Adrenal gland (tissue), 12 donors: ENCODE data around the gene BIK. TPM values are rescaled to one million over a fixed set of nuclear protein-coding genes. Genes with fewer than 3 reads are reported as not detected.

Source experiments
- DNase-seq, 7 donors: peaks; one replicate each; pipeline ENCODE4 v3.0.0-alpha.2; 2019 to 2020
- H3K27ac ChIP-seq, 5 donors: fragments of 200-600 bp; sonication (generic) in 4 of 5; 1 replicate in 3 of 5; 2 replicates in 2 of 5; pipeline versions ENCODE4 v1.5.1 to v1.8.0; 2016 to 2020; ENCODE audit warnings: mild to moderate bottlenecking in 1 of 5
- H3K27me3 ChIP-seq: fragments of 200-600 bp; 2 replicates; pipeline ENCODE4 v1.8.0; 2021
- H3K36me3 ChIP-seq, 2 donors: fragments of 200-600 bp; replicated peaks in 1 of 2; 1 replicate in 1 of 2; 2 replicates in 1 of 2; pipeline versions ENCODE4 v1.5.1 to v1.8.0; 2018 to 2022
- H3K4me1 ChIP-seq, 2 donors: fragments of 200-600 bp; replicated peaks in 1 of 2; 1 replicate in 1 of 2; 2 replicates in 1 of 2; pipeline versions ENCODE4 v1.5.1 to v1.8.0; 2018 to 2021
- H3K4me3 ChIP-seq, 4 donors: fragments of 200-600 bp; sonication (generic) in 3 of 4; one replicate each; pipeline ENCODE4 v1.5.1; 2016 to 2018
- H3K9me3 ChIP-seq, 3 donors: fragments of 200-600 bp; sonication (generic) in 1 of 3; replicated peaks in 1 of 3; 1 replicate in 2 of 3; 2 replicates in 1 of 3; pipeline versions ENCODE4 v1.5.1 to v1.8.0; 2016 to 2021
- POLR2A ChIP-seq, 2 donors: fragments of 450-650 bp; IDR thresholded peaks; one replicate each; pipeline ENCODE4 v1.6.1; 2017; ENCODE audit warnings: antibody characterized with exemption in 2 of 2, mild to moderate bottlenecking in 2 of 2, moderate library complexity in 1 of 2
- WGBS, 4 donors: extraction: QIAGEN DNeasy Blood & Tissue Kit in 2 of 4; methylation state at CpG; one replicate each; pipeline versions ENCODE4 v1.1.5 to v1.1.7; 2013 to 2017; 5-methylcytosine and 5-hydroxymethylcytosine counted together
- intact Hi-C, 2 donors: fragments of 100-400 bp; cut with DNase I; formaldehyde crosslinking; loops; one replicate each; pipeline versions ENCODE4 v1.14.1 to v1.15.0; 2022 to 2023
- polyA plus RNA-seq, 3 donors: library from polyadenylated mRNA; stranded (reverse); fragments of 200-250 nt in 2 of 3; fragments of 350-450 nt in 1 of 3; fragmentation: Illumina TruSeq in 1 of 3; extraction: RNeasy Lipid Tissue Mini Kit (QIAGEN cat#74804) in 1 of 3; gene quantifications; one replicate each; pipeline ENCODE4 v1.2.3, GENCODE V29; 2013 to 2014
- total RNA-seq, 9 donors: library from RNA; depleted of rRNA in 4 of 9; stranded (reverse); fragments of >200 nt in 4 of 9; fragments of 120-200 nt in 1 of 9; fragmentation: NEBNext Ultra II Directional in 1 of 9; extraction: Animal tissue kit (Norgen Biotek cat#: 25700) in 1 of 9; gene quantifications; one replicate each; pipeline versions ENCODE4 v1.1.0 to v1.2.4, GENCODE V29; 2013 to 2023
- TF ChIP-seq, protein P1 (sequence below), 6 experiments: fragments of 450-650 bp in 4 of 6; fragments of 200-600 bp in 2 of 6; sonication (generic) in 1 of 6; IDR thresholded peaks; 1 replicate in 5 of 6; 2 replicates in 1 of 6; pipeline versions ENCODE4 v1.5.1 to v1.8.0; 2016 to 2021; ENCODE audit warnings: antibody characterized with exemption in 6 of 6, mild to moderate bottlenecking in 2 of 6, moderate library complexity in 1 of 6
- donor health status: healthy with polysubstance abuse.
- donor health status: Bipolar disorder and iron deficiency.
- donor health status: DM: yes; HTN: yes; CAD: no.
- donor health status: DM: no; HTN: no; CAD: no.
- donor health status: DM: no; HTN: no; CAD: no.
- donor health status: DM: yes; HTN: yes; CAD: no.

The BIK gene
- total and polyA plus RNA-seq, 12 donors = 1.7 to 7.4 (median 3.0) TPM; not detected in 1

- no peak overlapping the region for H3K27ac ChIP-seq
- no peaks in the 10 kb centered on the region for H3K36me3 ChIP-seq
- H3K27me3 ChIP-seq = no peaks in the 10 kb centered on the region
- DNase-seq = no peak
- H3K4me1 ChIP-seq = no peaks in the 10 kb centered on the region
- intact Hi-C loops = no loop called here
- 87 to 90% (median 88%) methylated on average over 12 to 20 of the region's 20 CpGs for WGBS, 4 donors
- no peaks in the 10 kb centered on the region for H3K9me3 ChIP-seq
- TF ChIP-seq, protein P1, sequence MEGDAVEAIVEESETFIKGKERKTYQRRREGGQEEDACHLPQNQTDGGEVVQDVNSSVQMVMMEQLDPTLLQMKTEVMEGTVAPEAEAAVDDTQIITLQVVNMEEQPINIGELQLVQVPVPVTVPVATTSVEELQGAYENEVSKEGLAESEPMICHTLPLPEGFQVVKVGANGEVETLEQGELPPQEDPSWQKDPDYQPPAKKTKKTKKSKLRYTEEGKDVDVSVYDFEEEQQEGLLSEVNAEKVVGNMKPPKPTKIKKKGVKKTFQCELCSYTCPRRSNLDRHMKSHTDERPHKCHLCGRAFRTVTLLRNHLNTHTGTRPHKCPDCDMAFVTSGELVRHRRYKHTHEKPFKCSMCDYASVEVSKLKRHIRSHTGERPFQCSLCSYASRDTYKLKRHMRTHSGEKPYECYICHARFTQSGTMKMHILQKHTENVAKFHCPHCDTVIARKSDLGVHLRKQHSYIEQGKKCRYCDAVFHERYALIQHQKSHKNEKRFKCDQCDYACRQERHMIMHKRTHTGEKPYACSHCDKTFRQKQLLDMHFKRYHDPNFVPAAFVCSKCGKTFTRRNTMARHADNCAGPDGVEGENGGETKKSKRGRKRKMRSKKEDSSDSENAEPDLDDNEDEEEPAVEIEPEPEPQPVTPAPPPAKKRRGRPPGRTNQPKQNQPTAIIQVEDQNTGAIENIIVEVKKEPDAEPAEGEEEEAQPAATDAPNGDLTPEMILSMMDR (IDR thresholded peaks at IDR 0.05) = no peak
- no peak for TF ChIP-seq POLR2A (IDR thresholded peaks at IDR 0.05)
- no peak overlapping the region for H3K4me3 ChIP-seq
Measured at GRCh38 chr22:43077121-43077877, 33.3 kb upstream of the BIK start.

DNA sequence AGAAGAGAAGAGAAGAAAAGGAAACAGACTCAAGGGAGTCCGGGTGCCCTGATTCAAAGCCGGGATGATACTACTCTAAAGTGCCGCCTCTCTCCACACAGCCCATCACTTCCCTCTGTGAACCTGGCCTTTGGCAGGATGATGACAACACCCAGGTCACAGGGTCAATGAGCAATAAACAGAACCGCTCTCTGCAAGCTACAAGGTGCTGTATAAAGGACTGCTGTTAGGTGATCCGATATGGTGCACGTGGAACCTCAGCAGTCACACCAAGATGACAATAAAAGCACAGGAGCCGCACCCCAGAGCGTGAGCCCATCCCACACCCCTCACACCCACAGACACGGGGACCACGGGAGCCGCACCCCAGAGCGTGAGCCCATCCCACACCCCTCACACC lies 32.0 kb upstream of the BIK start:
- intact Hi-C loops = no loop called here
- no peak for DNase-seq
- Histone ChIP-seq H3K4me3 (no peak overlapping the region), H3K4me1 (no peaks in the 10 kb centered on the region), H3K27me3 (no peaks in the 10 kb centered on the region), H3K27ac (no peak overlapping the region), H3K36me3 (no peaks in the 10 kb centered on the region), H3K9me3 (no peaks in the 10 kb centered on the region)
- 84 to 95% (median 91%) methylated on average over 4 to 11 of the region's 12 CpGs for WGBS, 4 donors
- TF ChIP-seq POLR2A (IDR thresholded peaks at IDR 0.05) = no peak
- TF ChIP-seq, protein P1 (IDR thresholded peaks at IDR 0.05) = no peak

GRCh38 chr22:43079742-43080141 lies 30.8 kb upstream of the BIK start:
- TF ChIP-seq, protein P1 (IDR thresholded peaks at IDR 0.05) = no peak
- TF ChIP-seq POLR2A (IDR thresholded peaks at IDR 0.05) = no peak
- H3K36me3 ChIP-seq = no peaks in the 10 kb centered on the region
- no peaks in the 10 kb centered on the region for H3K9me3 ChIP-seq
- intact Hi-C loops = loop anchor here in 1 of 2 donors (5.0 kb wide), 1 partner anchor 37 kb away; no protein-coding TSS in a partner anchor
- no peak overlapping the region for H3K4me3 ChIP-seq
- WGBS, 4 donors = 92 to 96% (median 92%) methylated on average over 11 to 14 of the region's 14 CpGs
- no peak overlapping the region for H3K27ac ChIP-seq
- no peaks in the 10 kb centered on the region for H3K4me1 ChIP-seq
- no peak for DNase-seq
- no peaks in the 10 kb centered on the region for H3K27me3 ChIP-seq

DNA sequence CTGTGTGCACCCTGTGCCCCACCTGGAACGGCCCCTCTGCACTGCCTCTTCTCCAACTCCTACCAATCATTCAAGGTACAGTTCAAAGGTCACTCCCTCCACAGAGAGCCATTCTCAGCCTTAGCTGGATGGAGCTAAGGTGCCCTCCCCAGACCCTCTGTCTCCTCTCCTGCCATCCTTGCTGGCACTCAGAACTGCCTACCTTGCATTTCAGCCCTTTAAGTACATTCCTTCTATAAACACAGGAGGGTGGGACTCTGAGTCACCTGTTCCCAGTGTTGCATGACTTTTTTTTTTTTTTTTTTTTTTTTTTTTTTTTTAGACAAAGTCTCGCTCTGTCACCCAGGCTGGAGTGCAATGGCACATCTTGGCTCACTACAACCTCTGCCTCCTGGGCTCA lies 29.9 kb upstream of the BIK start:
- no peaks in the 10 kb centered on the region for H3K4me1 ChIP-seq
- DNase-seq = no peak
- H3K27ac ChIP-seq = no peak overlapping the region
- H3K36me3 ChIP-seq = no peaks in the 10 kb centered on the region
- H3K4me3 ChIP-seq = no peak overlapping the region
- WGBS, 4 donors = 80 to 97% (median 92%) methylated on average over 1 to 2 of the region's 2 CpGs
- intact Hi-C loops = loop anchor here in 1 of 2 donors (5.0 kb wide), 1 partner anchor 38 kb away; no protein-coding TSS in a partner anchor
- TF ChIP-seq, protein P1 (IDR thresholded peaks at IDR 0.05) = no peak
- TF ChIP-seq POLR2A (IDR thresholded peaks at IDR 0.05) = no peak
- H3K27me3 ChIP-seq = no peaks in the 10 kb centered on the region
- H3K9me3 ChIP-seq = no peaks in the 10 kb centered on the region
